Spinal cord (tissue), 10 donors: ENCODE data around the gene SOD3. TPM values are rescaled to one million over a fixed set of nuclear protein-coding genes. Genes with fewer than 3 reads are reported as not detected.
A peak's percentile ranks its signal among the peaks of the same experiment; 100 is the strongest.

ENCODE experiments used
- DNase-seq, 6 donors: peaks; one replicate each; pipeline versions ENCODE4 v3.0.0 to v3.0.0-alpha.2; 2013 to 2015; ENCODE audit warnings: low spot score in 6 of 6, low read depth in 4 of 6
- H3K27ac ChIP-seq: one replicate; pipeline ENCODE4 v1.5.1; 2013; ENCODE audit warnings: low read depth, low read length, control low read depth
- H3K27me3 ChIP-seq: one replicate; pipeline ENCODE4 v1.6.1; 2013; ENCODE audit warnings: low read length; ENCODE audit not compliant: control insufficient read depth, insufficient read depth
- H3K36me3 ChIP-seq: one replicate; pipeline ENCODE4 v1.6.1; 2013; ENCODE audit warnings: low read length; ENCODE audit not compliant: control insufficient read depth, insufficient read depth
- H3K4me1 ChIP-seq: one replicate; pipeline ENCODE4 v1.6.1; 2013; ENCODE audit warnings: low read length; ENCODE audit not compliant: control insufficient read depth, insufficient read depth
- H3K4me3 ChIP-seq: one replicate; pipeline ENCODE4 v1.5.1; 2013; ENCODE audit warnings: low read depth, low read length, control low read depth
- H3K9me3 ChIP-seq: one replicate; pipeline ENCODE4 v1.6.1; 2013; ENCODE audit warnings: low read length; ENCODE audit not compliant: control insufficient read depth, insufficient read depth
- WGBS: methylation state at CpG from one replicate; pipeline ENCODE4 v1.1.5; 2013; ENCODE audit warnings: missing lambda C conversion rate; ENCODE audit not compliant: insufficient coverage; 5-methylcytosine and 5-hydroxymethylcytosine counted together
- long read RNA-seq, 4 donors: transcript quantifications; one replicate each; lab custom pipeline, GENCODE V29; 2026
- polyA plus RNA-seq, 2 donors: library from polyadenylated mRNA; unstranded; fragments of 120-200 nt; gene quantifications; one replicate each; pipeline ENCODE4 v1.2.1, GENCODE V29; 2013; ENCODE audit not compliant: insufficient read length in 2 of 2
- total RNA-seq, 2 donors: library from RNA; depleted of rRNA in 1 of 2; stranded (reverse); fragments of 120-200 nt in 1 of 2; fragments of >200 nt in 1 of 2; gene quantifications; one replicate each; pipeline versions ENCODE4 v1.2.3 to v1.2.4, GENCODE V29; 2013 to 2014
- donor health status: healthy.

SOD3 gene
- total RNA-seq (10 to 100 TPM in 1 of 2 donors, 1 to 10 TPM in 1; 5.0 to 11.2 TPM), polyA plus RNA-seq (1 to 10 TPM; 2.6 to 8.2 TPM)
- long read RNA-seq, donor 1, partial matches to known transcripts: 0 of 2 reads
- long read RNA-seq, donor 1, other reads (novel, unspliced or antisense): 0 of 2 reads
- long read RNA-seq, donor 2, partial matches to known transcripts: 0 of 1 reads
- long read RNA-seq, donor 2, other reads (novel, unspliced or antisense): 0 of 1 reads
- long read RNA-seq, donor 3: 0 reads
- long read RNA-seq, donor 4, transcript SOD3-201 (2 exons, 1,526 nt): major isoform, 16 of 16 reads
- long read RNA-seq, donor 4, partial matches to known transcripts: 0 of 16 reads
- long read RNA-seq, donor 4, other reads (novel, unspliced or antisense): 0 of 16 reads

GRCh38 chr4:24794916-24795665 is at the start of gene SOD3:
TSS of gene SOD3 (plus strand) at chr4:24795573. CDS start at chr4:24799522, 3,949 bp downstream.
- peak in 3 of 6 donors; percentile 20 to 68 (median 37) for DNase-seq
- Histone ChIP-seq H3K9me3 (no peaks in the 10 kb centered on the region), H3K27ac (no peak within 1 kb of the TSS), H3K36me3 (no peaks in the 10 kb centered on the region), H3K27me3 (peaks cover 30% of the 10 kb centered on the region), H3K4me1 (peaks cover 13% of the 10 kb centered on the region), H3K4me3 (peak within 1 kb of the TSS; percentile 26)
- 26% methylated on average over 18 of the region's 21 CpGs for WGBS

GRCh38 chr4:24747234-24747975 is 48.0 kb upstream of the SOD3 start:
- Histone ChIP-seq H3K27me3 (no peaks in the 10 kb centered on the region), H3K4me3 (no peak overlapping the region), H3K27ac (no peak overlapping the region), H3K9me3 (no peaks in the 10 kb centered on the region), H3K36me3 (no peaks in the 10 kb centered on the region), H3K4me1 (no peaks in the 10 kb centered on the region)
- no peak for DNase-seq
- 84% methylated on average over 3 of the region's 4 CpGs for WGBS

- Histone ChIP-seq H3K4me1 (no peaks in the 10 kb centered on the region), H3K4me3 (no peak overlapping the region), H3K27ac (no peak overlapping the region), H3K27me3 (no peaks in the 10 kb centered on the region), H3K36me3 (no peaks in the 10 kb centered on the region), H3K9me3 (no peaks in the 10 kb centered on the region)
- WGBS: 97% methylated on average over 3 of the region's 4 CpGs
- DNase-seq: no peak
Measured at GRCh38 chr4:24748023-24748422, 47.4 kb upstream of the SOD3 start.

- Histone ChIP-seq H3K36me3 (no peaks in the 10 kb centered on the region), H3K27ac (no peak overlapping the region)
- WGBS: 97% methylated on average over 8 of the region's 10 CpGs
Measured at GRCh38 chr4:24748758-24749350, 46.5 kb upstream of the SOD3 start.

DNA sequence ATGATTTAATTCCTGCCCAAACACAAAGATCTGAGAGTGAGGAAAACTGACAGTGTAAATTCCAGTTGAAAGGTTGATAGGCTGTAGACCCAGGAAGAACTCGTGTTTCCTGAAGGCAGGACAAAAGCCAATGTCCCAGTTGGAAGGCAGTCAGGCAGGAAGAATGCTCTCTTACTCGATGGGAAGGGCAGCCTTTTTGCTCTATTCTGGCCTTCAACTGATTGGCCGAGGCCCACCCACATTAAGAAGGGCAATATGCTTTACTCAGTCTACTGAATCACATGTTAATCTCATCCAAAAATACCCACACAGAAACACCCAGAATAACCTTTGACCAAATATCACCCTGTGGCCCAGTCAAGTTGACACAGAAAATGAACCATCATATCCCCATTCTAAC is 45.3 kb upstream of the SOD3 start:
- Histone ChIP-seq H3K9me3 (no peaks in the 10 kb centered on the region), H3K27ac (no peak overlapping the region), H3K4me3 (no peak overlapping the region), H3K27me3 (no peaks in the 10 kb centered on the region), H3K4me1 (no peaks in the 10 kb centered on the region), H3K36me3 (no peaks in the 10 kb centered on the region)
- no peak for DNase-seq
- WGBS: 75% methylated on average over 3 of the region's 3 CpGs

More at GRCh38 chr4:24748758-24749350, 46.5 kb upstream of the SOD3 start:
- Histone ChIP-seq H3K4me3 (no peak overlapping the region), H3K27me3 (no peaks in the 10 kb centered on the region), H3K9me3 (no peaks in the 10 kb centered on the region), H3K4me1 (no peaks in the 10 kb centered on the region)
- no peak for DNase-seq

DNA sequence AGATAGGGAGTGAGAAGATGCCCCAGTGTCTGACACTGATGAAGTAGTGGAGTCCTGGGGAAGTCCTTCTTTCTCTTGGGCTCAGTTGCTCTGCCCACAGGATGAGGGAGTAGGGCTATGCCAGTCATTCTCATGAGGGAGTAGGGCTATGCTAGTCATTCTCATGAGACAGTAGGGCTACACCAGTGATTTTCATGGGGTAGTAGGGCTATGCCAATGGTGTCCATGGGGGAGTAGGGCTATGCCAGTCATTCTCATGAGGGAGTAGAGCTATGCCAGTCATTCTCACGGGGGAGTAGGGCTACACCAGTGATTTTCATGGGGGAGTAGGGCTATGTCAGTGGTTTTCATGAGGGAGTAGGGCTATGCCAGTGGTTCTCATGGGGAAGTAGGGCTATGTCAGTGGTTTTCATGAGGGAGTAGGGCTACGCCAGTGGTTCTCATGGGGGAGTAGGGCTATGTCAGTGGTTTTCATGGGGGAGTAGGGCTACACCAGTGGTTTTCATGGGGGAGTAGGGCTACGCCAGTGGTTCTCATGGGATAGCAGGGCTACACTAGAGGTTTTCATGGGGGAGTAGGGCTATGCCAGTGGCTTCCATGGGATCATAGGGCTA is 43.3 kb upstream of the SOD3 start:
- no peaks in the 10 kb centered on the region for H3K27me3 ChIP-seq
- 78% methylated on average over 2 of the region's 3 CpGs for WGBS
- H3K4me3 ChIP-seq: no peak overlapping the region
- no peaks in the 10 kb centered on the region for H3K4me1 ChIP-seq
- DNase-seq: no peak
- no peak overlapping the region for H3K27ac ChIP-seq
- peaks cover 3% of the 10 kb centered on the region for H3K9me3 ChIP-seq
- H3K36me3 ChIP-seq: no peaks in the 10 kb centered on the region

DNA sequence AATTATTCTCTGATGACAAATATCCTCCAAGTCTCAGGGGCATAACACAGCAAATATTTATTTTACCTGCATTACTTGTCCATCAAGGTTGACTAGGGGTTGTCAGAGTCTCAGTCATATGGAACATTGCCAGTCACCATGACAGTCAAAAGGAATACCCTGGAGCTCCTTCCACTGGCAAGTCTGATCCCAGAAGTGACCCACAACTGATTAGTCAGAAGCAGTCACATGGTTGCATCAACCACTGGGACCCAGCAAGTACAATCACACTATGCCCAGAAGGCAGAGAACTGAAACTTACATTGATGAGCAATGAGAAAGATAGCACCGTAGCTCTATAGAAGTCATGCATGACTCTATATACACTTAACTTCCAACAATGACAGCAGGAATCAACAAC is 41.9 kb upstream of the SOD3 start:
- Histone ChIP-seq H3K4me3 (no peak overlapping the region), H3K27me3 (no peaks in the 10 kb centered on the region), H3K9me3 (peaks cover 5% of the 10 kb centered on the region), H3K4me1 (no peaks in the 10 kb centered on the region), H3K36me3 (no peaks in the 10 kb centered on the region), H3K27ac (no peak overlapping the region)
- no peak for DNase-seq
- 67% methylated on average over 1 of the region's 1 CpG for WGBS

DNA sequence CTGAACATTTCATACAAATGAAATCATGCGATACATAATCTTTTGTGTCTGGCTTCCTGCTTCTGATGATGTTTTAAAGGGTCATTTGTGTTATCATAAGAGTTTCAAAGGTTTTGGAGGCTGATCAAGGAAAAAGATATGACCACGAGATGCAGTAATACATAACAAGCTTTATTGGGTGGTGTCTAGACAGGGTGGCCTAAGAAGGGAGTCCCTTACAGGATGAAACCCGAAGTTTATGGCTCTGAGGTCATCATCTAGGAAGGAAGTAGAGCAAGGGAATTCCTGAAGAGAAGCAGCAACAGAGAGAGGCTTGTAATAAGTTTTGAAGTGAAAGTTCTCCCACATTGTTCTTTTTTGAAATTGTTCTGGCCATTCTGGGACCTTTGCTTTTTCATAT is 40.8 kb upstream of the SOD3 start:
- WGBS: 88% methylated on average over 2 of the region's 3 CpGs
- H3K27ac ChIP-seq: no peak overlapping the region
- DNase-seq: no peak
- no peaks in the 10 kb centered on the region for H3K4me1 ChIP-seq
- H3K36me3 ChIP-seq: no peaks in the 10 kb centered on the region
- no peak overlapping the region for H3K4me3 ChIP-seq
- H3K9me3 ChIP-seq: peaks cover 5% of the 10 kb centered on the region
- no peaks in the 10 kb centered on the region for H3K27me3 ChIP-seq
